GM18907 (cell line): ENCODE results near the gene TPSAB1.

ENCODE experiments used
- ATAC-seq: cut with Tn5 transposase; IDR thresholded peaks from one replicate; pipeline ENCODE4 v1.9.1; 2021; ENCODE audit warnings: mild to moderate bottlenecking, moderate library complexity; ENCODE audit not compliant: unreplicated experiment

TPSAB1 gene

DNA sequence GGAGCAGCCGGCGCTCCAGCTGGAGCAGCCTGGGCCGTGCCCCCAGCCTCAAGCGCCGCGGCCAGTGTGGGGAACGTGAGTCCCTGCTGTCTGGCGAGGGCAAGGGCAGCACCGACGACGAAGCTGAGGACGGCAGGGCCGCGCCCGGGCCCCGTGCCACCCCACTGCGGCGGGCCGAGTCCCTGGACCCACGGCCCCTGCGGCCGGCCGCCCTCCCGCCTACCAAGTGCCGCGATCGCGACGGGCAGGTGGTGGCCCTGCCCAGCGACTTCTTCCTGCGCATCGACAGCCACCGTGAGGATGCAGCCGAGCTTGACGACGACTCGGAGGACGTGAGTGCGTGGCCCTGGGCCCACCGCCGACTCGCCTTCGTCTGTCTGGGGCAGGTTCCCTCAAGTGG lies 31.4 kb upstream of the TPSAB1 start:
- ATAC-seq, result no peak

DNA sequence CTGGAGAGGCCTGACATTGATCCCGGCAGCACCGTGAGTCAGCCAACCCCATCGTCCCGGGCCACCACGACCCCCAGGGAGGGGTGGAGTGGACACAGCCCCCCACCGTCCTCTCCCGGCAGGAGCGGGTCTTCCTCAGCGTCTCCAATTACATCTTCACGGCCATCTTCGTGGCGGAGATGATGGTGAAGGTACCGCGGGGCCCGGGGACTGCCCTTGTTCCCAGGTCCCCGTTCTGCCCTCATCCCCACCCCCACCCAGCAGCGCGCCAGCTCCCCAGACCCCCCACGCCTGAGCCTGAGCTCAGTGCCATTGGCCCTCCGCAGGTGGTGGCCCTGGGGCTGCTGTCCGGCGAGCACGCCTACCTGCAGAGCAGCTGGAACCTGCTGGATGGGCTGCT lies 30.0 kb upstream of the TPSAB1 start:
- no peak for ATAC-seq

- ATAC-seq, result no peak
Observed at GRCh38 chr16:1211451-1212268, 28.8 kb upstream of the TPSAB1 start.

DNA sequence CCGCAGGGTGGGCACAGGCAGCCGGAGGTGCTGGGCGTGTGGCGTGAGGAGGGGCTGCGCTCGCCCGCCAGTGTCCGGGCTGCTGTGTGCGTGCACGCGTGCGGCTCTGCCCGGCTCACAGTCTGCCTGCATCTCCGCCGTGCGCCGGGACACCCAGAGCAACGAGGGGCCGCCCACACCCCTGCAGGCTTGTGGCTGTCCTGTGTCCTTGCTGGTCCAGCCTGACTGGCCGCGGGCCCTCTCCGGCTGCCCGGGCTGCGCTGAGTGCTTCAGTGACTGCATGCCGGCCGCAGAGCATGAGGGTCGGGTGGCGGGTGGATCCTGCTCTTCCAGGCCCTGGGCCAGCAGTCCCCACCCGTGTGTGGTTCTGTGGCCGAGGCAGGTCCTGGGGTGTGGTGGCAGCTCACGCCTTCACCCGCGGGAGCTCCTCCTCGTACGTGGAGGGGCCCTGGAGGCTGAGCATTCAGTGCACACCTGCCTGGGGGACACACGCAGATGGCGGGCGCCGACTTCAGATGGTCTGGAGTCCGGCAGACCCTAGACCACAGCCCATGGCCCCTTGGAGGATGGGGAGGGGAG lies 27.8 kb upstream of the TPSAB1 start:
- no peak for ATAC-seq

DNA sequence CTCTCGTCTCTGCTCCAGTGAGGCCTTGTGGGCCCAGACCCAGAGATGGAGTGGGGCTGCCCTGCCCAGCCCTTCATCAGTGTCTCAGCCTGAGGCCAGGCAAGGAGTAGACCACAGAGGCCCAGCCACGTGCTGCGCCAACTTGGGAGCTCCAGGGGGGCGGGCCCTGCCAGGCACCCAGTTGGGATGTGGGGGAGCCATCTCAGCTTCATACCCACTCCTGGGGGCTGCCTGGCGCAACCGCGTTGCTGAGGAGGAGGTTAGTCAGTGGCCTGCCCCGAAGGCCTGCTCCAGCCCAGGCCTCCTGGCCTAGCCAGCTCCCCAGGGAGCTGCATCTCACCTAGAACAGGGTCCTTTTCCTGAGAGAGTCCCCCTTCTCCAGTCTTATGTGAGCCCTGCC lies 27.3 kb upstream of the TPSAB1 start:
- no peak for ATAC-seq

- no peak for ATAC-seq
Observed at GRCh38 chr16:1213796-1214372, 26.6 kb upstream of the TPSAB1 start.

DNA sequence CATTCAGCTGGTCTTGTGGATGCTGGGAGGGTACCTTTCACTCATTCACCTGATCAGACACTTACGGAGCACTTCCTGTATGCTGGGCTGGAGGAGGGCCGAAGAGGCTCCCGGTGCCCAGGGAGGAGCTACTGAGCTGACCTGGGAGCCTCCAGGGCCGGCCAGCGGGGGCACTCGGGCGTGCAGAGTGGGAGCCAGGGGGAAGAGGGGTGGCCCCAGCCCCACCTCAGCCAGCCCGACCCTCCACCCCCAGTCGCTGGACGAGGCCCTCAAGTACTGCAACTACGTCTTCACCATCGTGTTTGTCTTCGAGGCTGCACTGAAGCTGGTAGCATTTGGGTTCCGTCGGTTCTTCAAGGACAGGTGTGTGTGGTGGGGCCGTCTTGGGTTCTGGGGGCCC lies 25.8 kb upstream of the TPSAB1 start:
- no peak for ATAC-seq

- no peak for ATAC-seq
Observed at GRCh38 chr16:1215574-1216295, 24.8 kb upstream of the TPSAB1 start.

- ATAC-seq, result no peak
Observed at GRCh38 chr16:1216296-1216619, 24.2 kb upstream of the TPSAB1 start.

DNA sequence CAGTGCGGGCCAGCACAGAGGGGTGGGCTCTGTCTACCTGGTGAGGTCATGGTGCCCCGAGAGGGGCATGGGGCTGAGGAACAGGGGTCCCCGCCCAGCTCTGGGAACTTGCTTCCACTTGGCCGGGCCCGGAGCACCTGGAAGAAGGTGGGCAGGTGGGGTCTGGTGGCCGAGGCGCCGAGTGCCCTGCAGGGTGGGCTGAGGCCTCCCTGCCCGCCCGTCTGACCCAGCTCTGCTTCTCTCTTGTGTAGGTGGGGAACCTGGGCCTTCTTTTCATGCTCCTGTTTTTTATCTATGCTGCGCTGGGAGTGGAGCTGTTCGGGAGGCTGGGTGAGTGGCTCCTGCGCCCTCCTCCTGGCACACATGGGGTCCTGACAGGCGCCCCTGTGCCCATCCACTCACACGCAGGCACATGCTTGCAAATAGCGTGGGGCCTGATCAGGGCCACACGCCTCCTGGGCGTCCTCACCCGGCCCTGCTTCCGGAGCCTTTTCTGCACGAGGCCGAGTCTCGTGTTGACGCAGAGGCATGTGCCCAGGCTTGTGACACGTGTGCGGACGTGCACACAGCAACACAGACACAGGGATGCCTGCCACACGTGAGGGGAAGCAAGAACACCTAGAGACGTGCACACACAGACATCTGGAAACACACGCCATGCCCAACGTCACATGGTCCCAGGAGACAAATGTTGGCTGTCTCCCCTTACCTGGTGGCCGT lies 23.7 kb upstream of the TPSAB1 start:
- no peak for ATAC-seq

DNA sequence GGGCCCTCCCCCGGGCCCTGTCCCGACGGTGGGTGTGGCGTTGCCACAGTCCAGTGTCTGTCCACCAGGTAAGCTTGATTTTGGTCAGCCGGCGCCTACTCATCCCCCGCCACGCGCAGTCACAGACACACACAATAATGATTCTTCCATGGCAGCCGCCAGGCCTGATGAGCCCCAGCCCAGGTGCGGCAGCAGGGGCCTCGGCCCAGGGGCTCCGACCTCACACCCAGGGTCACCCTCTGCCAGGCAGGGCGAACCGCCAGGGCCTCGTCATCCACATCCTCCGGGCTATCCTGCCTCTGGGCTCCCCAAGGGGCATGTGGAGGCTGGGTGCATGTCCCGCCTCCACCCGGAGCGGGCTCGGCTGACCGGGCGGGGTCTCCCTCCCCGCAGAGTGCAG lies 23.0 kb upstream of the TPSAB1 start:
- ATAC-seq, result no peak

DNA sequence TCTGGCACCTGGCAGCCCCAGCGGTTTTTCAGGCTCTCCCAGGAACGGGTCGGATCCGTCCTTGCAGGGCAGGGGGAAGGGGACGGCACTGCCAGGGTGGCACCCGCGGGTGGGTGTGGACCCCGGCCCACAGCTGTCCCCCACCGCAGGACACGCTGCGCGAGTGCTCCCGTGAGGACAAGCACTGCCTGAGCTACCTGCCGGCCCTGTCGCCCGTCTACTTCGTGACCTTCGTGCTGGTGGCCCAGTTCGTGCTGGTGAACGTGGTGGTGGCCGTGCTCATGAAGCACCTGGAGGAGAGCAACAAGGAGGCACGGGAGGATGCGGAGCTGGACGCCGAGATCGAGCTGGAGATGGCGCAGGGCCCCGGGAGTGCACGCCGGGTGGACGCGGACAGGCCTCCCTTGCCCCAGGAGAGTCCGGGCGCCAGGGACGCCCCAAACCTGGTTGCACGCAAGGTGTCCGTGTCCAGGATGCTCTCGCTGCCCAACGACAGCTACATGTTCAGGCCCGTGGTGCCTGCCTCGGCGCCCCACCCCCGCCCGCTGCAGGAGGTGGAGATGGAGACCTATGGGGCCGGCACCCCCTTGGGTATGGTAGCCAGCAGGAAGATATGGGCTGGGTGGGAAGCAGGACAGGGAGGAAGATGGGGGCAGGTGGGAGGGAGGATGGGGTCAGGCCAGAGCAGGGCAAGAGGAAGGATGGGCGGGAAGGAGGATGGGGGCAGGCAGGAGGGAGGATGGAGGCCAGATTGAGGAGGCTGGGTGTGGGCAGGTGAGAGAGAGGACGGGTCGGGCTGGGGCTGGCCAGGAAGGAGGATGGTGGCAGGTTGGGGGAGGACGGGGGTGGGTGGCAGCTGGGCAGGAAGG lies 22.2 kb upstream of the TPSAB1 start:
- ATAC-seq, result no peak

GRCh38 chr16:1218930-1219611 lies 21.4 kb upstream of the TPSAB1 start:
- no peak for ATAC-seq

GRCh38 chr16:1220098-1220728 lies 20.3 kb upstream of the TPSAB1 start:
- no peak for ATAC-seq

GRCh38 chr16:1220841-1221627 lies 19.5 kb upstream of the TPSAB1 start:
- no peak for ATAC-seq

DNA sequence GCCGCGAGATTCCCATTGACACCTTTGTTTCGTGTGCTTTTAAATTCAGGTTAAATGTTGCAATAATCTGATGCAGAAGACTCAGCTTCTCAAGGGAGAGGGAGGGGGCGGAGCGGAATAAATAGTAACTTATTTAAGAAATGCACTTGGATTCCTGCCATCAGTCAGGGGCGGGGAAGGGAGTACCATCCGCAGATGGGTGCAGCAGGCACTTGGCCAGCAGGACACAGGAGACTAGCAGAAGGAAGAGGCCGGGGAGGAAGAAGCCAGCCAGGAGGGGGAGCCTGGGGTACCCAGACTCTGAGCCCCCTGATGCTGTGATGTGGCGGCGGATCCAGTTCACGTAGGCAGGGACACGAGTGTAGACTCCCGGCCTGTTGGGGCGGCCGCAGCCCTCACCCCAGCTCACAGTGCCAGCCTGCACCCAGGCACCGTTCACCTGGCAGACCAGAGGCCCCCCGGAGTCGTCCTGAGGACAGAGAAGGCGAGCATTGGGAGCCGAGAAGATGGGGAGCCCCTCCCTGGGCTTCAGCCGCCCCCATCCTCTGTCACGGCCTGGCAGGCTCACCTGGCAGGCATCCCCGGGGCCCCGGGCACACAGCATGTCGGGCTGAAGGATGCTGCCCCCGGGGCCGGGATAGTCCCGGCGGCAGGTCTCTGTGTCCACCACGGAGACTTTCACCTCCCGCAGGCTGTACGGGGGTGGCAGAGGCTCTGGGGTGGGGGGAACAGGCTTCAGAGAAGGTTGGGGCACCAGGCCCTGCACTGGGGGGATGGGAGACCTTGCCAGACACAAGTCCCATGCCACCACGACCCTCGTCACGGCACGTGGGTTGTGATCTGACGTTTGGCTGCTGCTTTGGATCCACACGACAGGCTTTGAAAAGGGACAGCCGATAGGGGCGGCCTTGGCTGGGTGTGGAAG lies 18.6 kb upstream of the TPSAB1 start:
- no peak for ATAC-seq

DNA sequence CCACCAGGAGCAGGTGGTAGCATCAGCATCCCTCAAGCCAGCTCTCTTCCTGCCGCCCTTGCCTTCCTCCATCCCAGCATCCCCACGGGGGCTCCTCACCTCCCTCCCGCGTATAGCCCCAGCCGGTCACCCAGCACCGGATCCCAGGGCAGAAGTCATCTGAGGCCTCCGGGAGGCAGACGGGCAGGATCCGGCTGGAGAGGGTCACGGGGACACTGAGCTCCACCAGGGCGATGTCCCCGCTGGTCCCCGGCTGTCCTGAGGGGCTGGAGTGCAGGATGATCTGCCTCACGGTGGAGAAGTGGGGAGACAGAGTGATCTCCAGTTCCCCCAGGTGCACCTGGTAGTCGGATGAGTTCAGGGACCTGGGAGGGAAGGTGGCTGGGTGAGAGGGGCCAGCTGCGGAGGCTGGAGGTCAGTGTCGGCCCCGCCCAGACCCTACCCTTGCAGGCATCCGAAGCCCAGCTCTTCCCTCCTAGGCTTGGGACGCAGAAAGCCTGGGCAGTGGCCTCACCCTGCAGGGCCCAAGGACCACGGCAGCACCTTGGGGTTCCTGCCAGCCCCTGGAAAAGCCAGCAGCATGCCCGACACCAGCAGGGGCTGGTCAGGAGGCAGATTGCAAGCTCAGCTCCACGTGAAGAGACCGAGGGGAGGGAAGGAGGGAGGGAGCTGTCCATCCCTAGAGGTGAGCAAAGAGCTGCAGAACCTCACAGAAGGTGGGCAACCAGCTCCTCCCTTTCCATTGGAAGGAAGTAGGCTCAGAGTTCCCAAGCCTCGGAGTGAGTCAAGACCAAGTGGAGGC lies 17.8 kb upstream of the TPSAB1 start:
- no peak for ATAC-seq
